Trophoblast cell (in vitro differentiated cells and primary cell): Measurements from ENCODE around the gene ZNF414.

Source experiments
- DNase-seq, 2 donors: peaks; one replicate each; pipeline ENCODE4 v3.0.0-alpha.2; 2016
- H2AFZ ChIP-seq: 2 replicates; pipeline ENCODE4 v1.6.1; 2013; ENCODE audit warnings: low read length, moderate library complexity, mild to moderate bottlenecking; ENCODE audit not compliant: insufficient read depth, poor library complexity
- H2AK5ac ChIP-seq: 2 replicates; pipeline ENCODE4 v1.6.1; 2013; ENCODE audit warnings: mild to moderate bottlenecking, low read length
- H2BK120ac ChIP-seq: 2 replicates; pipeline ENCODE4 v1.6.1; 2013; ENCODE audit warnings: low read length, mild to moderate bottlenecking, moderate library complexity; ENCODE audit not compliant: insufficient read depth, poor library complexity
- H2BK12ac ChIP-seq: 2 replicates; pipeline ENCODE4 v1.6.1; 2013; ENCODE audit warnings: mild to moderate bottlenecking, low read length, moderate library complexity
- H2BK5ac ChIP-seq: 2 replicates; pipeline ENCODE4 v1.6.1; 2013; ENCODE audit warnings: low read length, low read depth, moderate library complexity, mild to moderate bottlenecking; ENCODE audit not compliant: poor library complexity
- H3K14ac ChIP-seq: 2 replicates; pipeline ENCODE4 v1.6.1; 2013; ENCODE audit warnings: mild to moderate bottlenecking, low read length
- H3K18ac ChIP-seq: 2 replicates; pipeline ENCODE4 v1.6.1; 2013; ENCODE audit warnings: mild to moderate bottlenecking, low read length
- H3K23ac ChIP-seq: 2 replicates; pipeline ENCODE4 v1.6.1; 2013; ENCODE audit warnings: low read length
- H3K27ac ChIP-seq: 2 replicates; pipeline ENCODE4 v1.5.1; 2013; ENCODE audit warnings: low read depth, mild to moderate bottlenecking, inconsistent platforms, low read length, moderate library complexity
- H3K27me3 ChIP-seq: 2 replicates; pipeline ENCODE4 v1.6.1; 2013; ENCODE audit warnings: inconsistent platforms, mild to moderate bottlenecking, low read length, moderate library complexity; ENCODE audit not compliant: insufficient read depth
- H3K36me3 ChIP-seq, 2 experiments: 1 replicate in 1 of 2; 2 replicates in 1 of 2; pipeline ENCODE4 v1.6.1; 2013; ENCODE audit warnings: low read length in 2 of 2, mild to moderate bottlenecking in 2 of 2, moderate library complexity in 1 of 2; ENCODE audit not compliant: insufficient read depth in 2 of 2, control insufficient read depth in 1 of 2
- H3K4ac ChIP-seq: 2 replicates; pipeline ENCODE4 v1.6.1; 2013; ENCODE audit warnings: low read depth, mild to moderate bottlenecking, low read length, moderate library complexity
- H3K4me1 ChIP-seq, 2 experiments: 1 replicate in 1 of 2; 2 replicates in 1 of 2; pipeline ENCODE4 v1.6.1; 2013; ENCODE audit warnings: low read length in 2 of 2, mild to moderate bottlenecking in 2 of 2, moderate library complexity in 1 of 2; ENCODE audit not compliant: insufficient read depth in 2 of 2, control insufficient read depth in 1 of 2
- H3K4me2 ChIP-seq: 2 replicates; pipeline ENCODE4 v1.6.1; 2013; ENCODE audit warnings: inconsistent platforms, mild to moderate bottlenecking, low read length, moderate library complexity
- H3K4me3 ChIP-seq: 2 replicates; pipeline ENCODE4 v1.5.1; 2013; ENCODE audit warnings: mild to moderate bottlenecking, low read depth, low read length, inconsistent platforms
- H3K79me1 ChIP-seq: one replicate; pipeline ENCODE4 v1.6.1; 2013; ENCODE audit warnings: low read length
- H3K79me2 ChIP-seq: 2 replicates; pipeline ENCODE4 v1.6.1; 2013; ENCODE audit warnings: low read length, mild to moderate bottlenecking; ENCODE audit not compliant: control insufficient read depth, insufficient read depth, poor library complexity
- H3K9ac ChIP-seq: 2 replicates; pipeline ENCODE4 v1.6.1; 2013; ENCODE audit warnings: mild to moderate bottlenecking, low read length
- H3K9me3 ChIP-seq: 2 replicates; pipeline ENCODE4 v1.6.1; 2013; ENCODE audit warnings: low read depth, mild to moderate bottlenecking, control low read depth, inconsistent platforms, low read length; ENCODE audit not compliant: insufficient read depth
- H4K12ac ChIP-seq: 2 replicates; pipeline ENCODE4 v1.6.1; 2013; ENCODE audit warnings: low read depth, mild to moderate bottlenecking, low read length, moderate library complexity
- H4K8ac ChIP-seq: 2 replicates; pipeline ENCODE4 v1.6.1; 2013; ENCODE audit warnings: low read depth, mild to moderate bottlenecking, low read length, moderate library complexity
- H4K91ac ChIP-seq: one replicate; pipeline ENCODE4 v1.6.1; 2013; ENCODE audit warnings: low read depth, mild to moderate bottlenecking, low read length, moderate library complexity
- WGBS: extraction: QIAGEN DNeasy Blood & Tissue Kit; methylation state at CpG from one replicate; pipeline ENCODE4 v1.1.7; 2013; ENCODE audit warnings: missing lambda C conversion rate; ENCODE audit not compliant: insufficient read length, insufficient coverage; ENCODE audit errors: extremely low coverage; 5-methylcytosine and 5-hydroxymethylcytosine counted together

ZNF414 gene

DNA sequence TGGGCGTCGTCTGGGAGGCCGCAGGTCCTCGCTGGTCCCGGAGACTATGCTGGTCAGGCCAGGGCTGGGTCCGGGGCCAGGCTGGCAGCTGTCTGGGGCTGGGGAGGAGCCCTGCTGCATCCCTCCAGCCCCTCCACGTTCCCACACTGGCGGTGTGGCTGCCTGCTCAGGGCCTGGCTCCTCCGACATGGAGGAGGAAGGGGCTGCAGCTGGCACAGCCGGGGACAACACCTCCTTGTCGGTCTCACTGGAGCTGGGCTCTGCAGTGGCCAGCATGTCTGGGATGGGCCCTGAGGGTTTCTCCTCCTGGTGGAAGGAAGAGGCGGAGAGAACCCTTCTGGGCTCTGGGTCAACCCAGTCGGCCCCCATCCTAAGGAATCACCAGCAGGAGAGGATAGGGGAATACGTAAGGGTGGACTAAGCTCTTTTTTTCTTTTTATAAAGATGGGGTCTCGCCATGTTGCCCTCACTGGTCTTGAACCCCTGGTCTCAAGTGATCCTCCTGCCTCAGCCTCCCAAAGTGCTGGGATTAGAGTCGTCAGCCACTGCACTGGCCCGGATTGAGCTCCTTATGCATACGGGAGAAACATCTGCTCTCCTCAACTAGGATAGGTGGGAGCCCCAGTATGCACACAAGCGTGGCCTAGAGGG lies 806 bp downstream of the ZNF414 start:
- no peak overlapping the region for H2BK12ac ChIP-seq
- no peak overlapping the region for H3K23ac ChIP-seq
- peak overlapping the region; percentile 100 for H2AFZ ChIP-seq
- H3K4me3 ChIP-seq = peak overlapping the region; percentile 39
- peaks cover 11 to 12% of the 10 kb centered on the region in 2 experiments for H3K36me3 ChIP-seq
- H3K4me1 ChIP-seq = peaks cover 9 to 13% of the 10 kb centered on the region in 2 experiments
- peak overlapping the region; percentile 87 for H4K91ac ChIP-seq
- peak overlapping the region; percentile 99 for H3K27ac ChIP-seq
- H3K27me3 ChIP-seq = no peaks in the 10 kb centered on the region
- DNase-seq = peak; percentile 44 to 60
- peak overlapping the region; percentile 49 for H2BK5ac ChIP-seq
- peak overlapping the region; percentile 77 for H2AK5ac ChIP-seq
- H3K18ac ChIP-seq = peak overlapping the region; percentile 51
- peaks cover 5% of the 10 kb centered on the region for H3K79me2 ChIP-seq
- peak overlapping the region; percentile 76 for H3K14ac ChIP-seq
- peak overlapping the region; percentile 11 for H3K4ac ChIP-seq
- H3K79me1 ChIP-seq = peaks cover 11% of the 10 kb centered on the region
- H3K9ac ChIP-seq = peak overlapping the region; percentile 1
- no CpG with 5 or more reads among the region's 19 CpGs for WGBS
- peak overlapping the region; percentile 78 for H4K12ac ChIP-seq
- H2BK120ac ChIP-seq = peak overlapping the region; percentile 13
- peak overlapping the region; percentile 100 for H4K8ac ChIP-seq
- H3K4me2 ChIP-seq = peak overlapping the region; percentile 52
- H3K9me3 ChIP-seq = no peaks in the 10 kb centered on the region

- H3K4me1 ChIP-seq = peaks cover 6 to 8% of the 10 kb centered on the region in 2 experiments
- H3K23ac ChIP-seq = no peak overlapping the region
- no peak overlapping the region for H3K4me2 ChIP-seq
- no CpG with 5 or more reads among the region's 22 CpGs for WGBS
- H3K79me2 ChIP-seq = peaks cover 5% of the 10 kb centered on the region
- H2AFZ ChIP-seq = no peak overlapping the region
- peak in 1 of 2 donors; percentile 43 for DNase-seq
- peaks cover 11 to 12% of the 10 kb centered on the region in 2 experiments for H3K36me3 ChIP-seq
- no peak overlapping the region for H3K18ac ChIP-seq
- no peaks in the 10 kb centered on the region for H3K9me3 ChIP-seq
- H4K91ac ChIP-seq = no peak overlapping the region
- H2BK12ac ChIP-seq = no peak overlapping the region
- no peak overlapping the region for H3K27ac ChIP-seq
- H2BK5ac ChIP-seq = no peak overlapping the region
- no peak overlapping the region for H3K9ac ChIP-seq
- H2BK120ac ChIP-seq = no peak overlapping the region
- peaks cover 11% of the 10 kb centered on the region for H3K79me1 ChIP-seq
- H3K4ac ChIP-seq = no peak overlapping the region
- H4K8ac ChIP-seq = peak overlapping the region; percentile 100
- peak overlapping the region; percentile 77 for H2AK5ac ChIP-seq
- H3K14ac ChIP-seq = no peak overlapping the region
- no peak overlapping the region for H3K4me3 ChIP-seq
- no peak overlapping the region for H4K12ac ChIP-seq
- no peaks in the 10 kb centered on the region for H3K27me3 ChIP-seq
Observed at GRCh38 chr19:8512115-8512967, 1.6 kb downstream of the ZNF414 start.

- H3K27me3 ChIP-seq = no peaks in the 10 kb centered on the region
- H3K79me2 ChIP-seq = peaks cover 5% of the 10 kb centered on the region
- H2BK5ac ChIP-seq = no peak overlapping the region
- H2AFZ ChIP-seq = no peak overlapping the region
- no peaks in the 10 kb centered on the region for H3K9me3 ChIP-seq
- no peak overlapping the region for H3K27ac ChIP-seq
- H2BK120ac ChIP-seq = no peak overlapping the region
- no peak overlapping the region for H4K12ac ChIP-seq
- WGBS = no CpG with 5 or more reads among the region's 45 CpGs
- no peak overlapping the region for H4K8ac ChIP-seq
- peaks cover 11% of the 10 kb centered on the region for H3K79me1 ChIP-seq
- no peak overlapping the region for H2AK5ac ChIP-seq
- H2BK12ac ChIP-seq = no peak overlapping the region
- no peak overlapping the region for H3K4me3 ChIP-seq
- H3K18ac ChIP-seq = no peak overlapping the region
- no peak overlapping the region for H3K9ac ChIP-seq
- no peak overlapping the region for H3K4ac ChIP-seq
- H3K23ac ChIP-seq = no peak overlapping the region
- DNase-seq = peak in 1 of 2 donors; percentile 18
- no peak overlapping the region for H3K4me2 ChIP-seq
- H4K91ac ChIP-seq = no peak overlapping the region
- H3K14ac ChIP-seq = no peak overlapping the region
- H3K36me3 ChIP-seq = peaks cover 11 to 12% of the 10 kb centered on the region in 2 experiments
- H3K4me1 ChIP-seq = peaks cover 6 to 8% of the 10 kb centered on the region in 2 experiments
Observed at GRCh38 chr19:8511573-8512101, 2.3 kb downstream of the ZNF414 start.

DNA sequence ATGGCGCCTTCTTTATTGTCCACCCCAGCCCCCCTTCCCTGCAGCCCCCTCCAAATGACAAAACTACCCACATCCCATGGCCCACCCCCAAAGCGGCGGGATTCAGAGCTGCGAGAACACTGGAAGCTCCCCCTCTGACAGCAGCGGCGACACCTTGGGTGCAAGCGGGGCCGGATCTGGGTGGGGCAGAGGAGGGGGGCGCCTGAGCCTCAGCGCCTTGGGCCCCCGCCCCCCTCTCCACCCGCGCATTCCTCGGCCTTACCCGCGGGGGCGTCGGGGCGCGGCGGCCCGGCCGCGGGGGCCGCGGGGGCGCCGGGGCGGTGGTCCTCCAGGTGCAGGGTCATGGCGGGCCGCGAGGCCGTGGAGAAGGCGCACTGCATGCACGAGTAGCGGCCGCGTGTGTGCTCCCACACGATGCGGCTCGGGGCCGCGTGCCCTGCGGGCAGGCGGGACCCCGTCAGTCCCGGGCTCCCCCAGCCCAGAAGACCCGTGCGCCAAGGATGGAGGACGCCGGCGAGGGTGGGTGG lies 3.3 kb downstream of the ZNF414 start:
- H3K4me2 ChIP-seq = no peak overlapping the region
- no peak overlapping the region for H4K8ac ChIP-seq
- no peak overlapping the region for H3K27ac ChIP-seq
- no peak overlapping the region for H4K12ac ChIP-seq
- H2BK12ac ChIP-seq = no peak overlapping the region
- H2BK5ac ChIP-seq = no peak overlapping the region
- no CpG with 5 or more reads among the region's 52 CpGs for WGBS
- no peak overlapping the region for H3K14ac ChIP-seq
- no peaks in the 10 kb centered on the region for H3K27me3 ChIP-seq
- H3K4ac ChIP-seq = no peak overlapping the region
- H3K79me1 ChIP-seq = peaks cover 11% of the 10 kb centered on the region
- H3K36me3 ChIP-seq = peaks cover 11 to 12% of the 10 kb centered on the region in 2 experiments
- H3K4me3 ChIP-seq = no peak overlapping the region
- H3K9ac ChIP-seq = no peak overlapping the region
- H2BK120ac ChIP-seq = no peak overlapping the region
- no peaks in the 10 kb centered on the region for H3K9me3 ChIP-seq
- H2AFZ ChIP-seq = no peak overlapping the region
- peaks cover 10% of the 10 kb centered on the region in 2 experiments for H3K4me1 ChIP-seq
- no peak overlapping the region for H2AK5ac ChIP-seq
- DNase-seq = no peak
- no peak overlapping the region for H4K91ac ChIP-seq
- H3K79me2 ChIP-seq = peaks cover 7% of the 10 kb centered on the region
- H3K23ac ChIP-seq = no peak overlapping the region
- no peak overlapping the region for H3K18ac ChIP-seq
